LNCAP (cell line): ENCODE results near the gene ZFYVE27.

ENCODE experiments used
- CTCF ChIP-seq: fragments of 450-650 bp; IDR thresholded peaks from 2 replicates; pipeline ENCODE4 v1.5.1; 2017; ENCODE audit warnings: mild to moderate bottlenecking

Gene ZFYVE27

GRCh38 chr10:97763411-97763810 is 26.5 kb downstream of the ZFYVE27 start:
- TF ChIP-seq CTCF = no peak

GRCh38 chr10:97763947-97764346 is 27.0 kb downstream of the ZFYVE27 start:
- TF ChIP-seq CTCF = no peak

DNA sequence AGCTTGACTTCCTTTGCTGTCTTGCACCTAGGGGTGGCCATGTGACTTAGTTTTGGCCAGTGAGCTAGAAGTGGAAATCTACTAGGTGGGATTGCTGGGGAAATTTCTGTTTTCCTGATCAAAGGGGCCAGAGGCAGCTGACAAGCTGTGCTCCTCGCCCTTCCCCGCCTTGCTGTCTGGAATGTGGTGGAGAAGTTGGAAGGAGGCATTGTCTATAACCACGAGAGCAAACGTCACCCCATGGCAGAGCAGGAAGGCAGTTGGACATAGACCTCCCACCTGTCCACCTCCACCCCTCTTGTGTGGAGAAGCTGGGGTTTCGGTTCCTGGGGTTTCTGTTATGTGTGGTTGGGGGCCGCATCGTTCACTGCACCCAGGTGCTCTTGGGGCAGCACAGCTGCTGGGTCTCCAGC is 27.6 kb downstream of the ZFYVE27 start:
- TF ChIP-seq CTCF = no peak

DNA sequence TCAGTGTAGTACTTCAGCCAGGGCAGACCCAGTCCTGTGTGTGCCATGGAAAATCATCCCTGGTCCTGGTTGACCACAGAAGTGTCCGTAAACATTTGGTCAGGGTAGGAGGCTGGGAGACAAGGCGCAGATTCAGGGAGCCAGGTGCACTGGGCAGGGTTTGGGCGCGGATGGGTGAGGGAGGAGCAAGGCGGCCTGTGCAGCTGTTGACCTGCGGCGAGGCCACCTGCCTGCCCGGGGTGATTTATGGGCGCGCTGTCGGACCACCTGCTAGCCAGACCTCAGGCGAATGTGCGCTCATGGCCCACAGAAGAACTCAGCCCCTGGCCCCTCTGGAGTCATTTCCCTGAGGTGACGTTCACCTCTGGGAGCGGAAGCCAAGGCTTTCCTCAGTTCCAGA is 28.3 kb downstream of the ZFYVE27 start:
- no peak for TF ChIP-seq CTCF

DNA sequence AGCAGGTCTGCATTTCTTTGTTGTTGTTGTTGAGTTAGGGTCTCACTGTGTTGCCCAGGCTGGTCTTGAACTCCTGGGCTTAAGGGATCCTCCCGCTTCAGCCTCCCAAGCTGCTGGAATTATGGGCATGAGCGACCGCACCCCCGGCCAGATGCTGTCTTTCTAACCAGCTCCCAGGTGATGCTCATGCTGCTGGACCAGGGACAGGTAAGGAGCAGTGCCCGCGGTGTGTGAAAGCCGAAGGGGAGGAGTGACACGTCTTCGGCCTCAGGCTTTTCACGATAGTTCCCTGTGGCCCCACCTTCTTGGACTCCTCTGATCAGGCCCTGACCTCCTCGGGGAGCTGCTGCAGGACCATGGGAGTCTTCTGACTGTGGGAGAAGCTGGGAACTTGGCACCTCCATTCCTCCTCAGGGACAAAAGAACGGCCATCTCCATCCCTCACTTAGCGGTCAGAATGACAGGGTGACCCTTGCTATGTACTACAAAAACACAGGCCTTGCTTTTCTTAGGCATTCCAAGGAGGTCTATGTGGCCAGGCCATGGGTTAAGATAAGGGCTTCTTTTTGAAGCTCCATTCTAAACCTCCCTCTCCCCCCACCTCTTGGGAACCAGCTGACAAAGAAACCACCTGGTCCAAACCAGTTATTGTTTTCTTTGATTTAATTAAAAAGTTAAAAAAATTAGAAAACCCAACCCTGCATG is 29.3 kb downstream of the ZFYVE27 start:
- TF ChIP-seq CTCF = no peak

- TF ChIP-seq CTCF = no peak
Measured at GRCh38 chr10:97766996-97767924, 30.3 kb downstream of the ZFYVE27 start.

DNA sequence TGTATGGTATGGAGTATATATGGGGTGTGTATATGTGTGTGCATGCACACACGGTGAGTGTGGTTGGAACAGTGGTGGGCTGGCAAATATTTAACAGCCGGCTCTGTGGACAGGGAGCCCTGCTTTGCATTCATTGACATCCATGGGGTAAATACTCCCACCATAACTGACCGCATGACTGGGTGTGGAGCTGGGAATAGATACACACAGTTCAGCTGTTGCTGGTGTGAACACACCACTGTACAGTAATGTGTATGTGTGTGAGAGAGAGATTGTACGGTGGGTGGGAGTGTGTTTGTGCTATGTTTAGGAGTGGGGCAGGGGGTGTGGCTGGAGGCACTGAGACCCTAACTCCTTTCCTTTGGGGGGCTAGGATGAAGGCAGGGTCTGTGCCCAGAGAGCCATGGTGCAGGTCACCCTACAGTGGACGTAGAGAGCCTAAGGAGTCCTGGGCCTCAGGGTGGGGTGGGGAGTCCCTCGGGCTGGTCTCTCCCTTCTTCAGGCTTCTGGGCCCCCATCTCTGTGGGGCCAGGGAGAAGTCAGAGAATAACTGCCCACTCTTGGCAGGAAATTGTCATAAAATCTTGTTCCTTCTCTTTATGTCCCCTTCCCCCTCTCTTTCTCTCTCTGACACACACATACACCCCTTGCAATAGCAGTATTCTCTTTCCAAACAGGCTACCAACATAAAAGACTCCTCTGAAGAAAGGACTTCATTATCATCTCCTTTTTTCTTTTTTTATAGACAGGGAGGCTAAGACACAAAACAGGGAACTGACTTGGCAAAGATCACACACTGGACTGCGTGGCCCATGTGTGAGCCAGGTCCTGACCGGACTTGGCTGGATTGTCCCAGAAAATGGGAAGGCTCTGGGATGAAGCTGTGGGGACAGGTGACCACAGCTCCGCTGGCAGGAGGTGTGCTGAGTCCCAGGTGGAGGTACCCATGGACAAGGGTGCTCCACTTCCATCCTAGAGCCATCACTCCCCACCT is 31.7 kb downstream of the ZFYVE27 start:
- no peak for TF ChIP-seq CTCF
